ENCODE data around the gene ZNF106.

Gene ZNF106

DNA sequence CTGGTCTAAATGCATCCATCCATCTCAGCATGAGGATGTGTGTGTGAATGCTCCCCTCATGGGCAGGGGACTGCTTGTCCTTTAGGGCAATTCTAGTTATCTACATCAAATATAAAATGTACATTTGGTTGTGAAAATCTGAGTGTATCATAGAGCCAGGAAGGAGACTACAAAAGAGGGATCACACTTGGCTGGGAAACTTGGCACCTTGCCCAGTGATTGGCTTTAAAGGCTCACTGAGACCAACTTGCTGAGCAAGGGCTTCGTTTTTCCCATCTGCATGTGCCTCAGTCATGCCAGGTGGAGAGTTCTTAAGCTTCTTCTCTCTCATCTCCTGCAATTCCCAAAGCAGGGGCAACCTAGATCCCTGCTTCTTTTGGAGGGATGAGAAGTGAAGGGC is 126.4 kb downstream of the ZNF106 start:
- DNase-seq: peak; percentile 52

- no peak for DNase-seq
Measured at GRCh38 chr15:42363942-42364341, 127.0 kb downstream of the ZNF106 start.

GRCh38 chr15:42363487-42363886 is 127.5 kb downstream of the ZNF106 start:
- no peak for DNase-seq
